Loucy (cell line): ENCODE data around the gene MCU.

ENCODE experiments used
- H2AFZ ChIP-seq: fragments of 200-600 bp; sonication (generic); 2 replicates; pipeline ENCODE4 v1.6.0; 2016; ENCODE audit warnings: antibody characterized with exemption, mild to moderate bottlenecking, low read length, moderate library complexity
- H3F3A ChIP-seq: fragments of 200-600 bp; 2 replicates; pipeline ENCODE4 v1.6.0; 2016; ENCODE audit warnings: antibody characterized with exemption, low read depth, mild to moderate bottlenecking
- H3K27me3 ChIP-seq: fragments of 200-600 bp; sonication (generic); 2 replicates; pipeline ENCODE4 v1.6.1; 2014; ENCODE audit warnings: low read length, mild to moderate bottlenecking; ENCODE audit not compliant: insufficient read depth, poor library complexity, severe bottlenecking
- H3K36me3 ChIP-seq: fragments of 200-600 bp; sonication (generic); 2 replicates; pipeline ENCODE4 v1.6.1; 2016; ENCODE audit warnings: low read length; ENCODE audit not compliant: insufficient read depth
- H3K4me1 ChIP-seq: fragments of 200-600 bp; sonication (generic); 2 replicates; pipeline ENCODE4 v1.5.1; 2014; ENCODE audit warnings: low read length, mild to moderate bottlenecking; ENCODE audit not compliant: insufficient read depth, poor library complexity, severe bottlenecking
- H3K4me2 ChIP-seq: fragments of 200-600 bp; sonication (generic); 2 replicates; pipeline ENCODE4 v1.6.0; 2014; ENCODE audit warnings: antibody characterized with exemption, low read length, low read depth, mild to moderate bottlenecking; ENCODE audit not compliant: poor library complexity, severe bottlenecking
- H3K4me3 ChIP-seq: fragments of 200-600 bp; sonication (generic); 2 replicates; pipeline ENCODE4 v1.5.1; 2014; ENCODE audit warnings: low read length, mild to moderate bottlenecking, mixed read lengths; ENCODE audit not compliant: poor library complexity, severe bottlenecking
- H3K79me2 ChIP-seq: fragments of 200-600 bp; sonication (generic); 2 replicates; pipeline ENCODE4 v1.6.1; 2014; ENCODE audit warnings: low read length; ENCODE audit not compliant: insufficient read depth
- H3K9ac ChIP-seq: fragments of 200-600 bp; sonication (generic); 2 replicates; pipeline ENCODE4 v1.6.0; 2014; ENCODE audit warnings: mild to moderate bottlenecking, low read depth, low read length, moderate library complexity; ENCODE audit not compliant: poor library complexity, severe bottlenecking
- H3K9me2 ChIP-seq: fragments of 200-600 bp; sonication (generic); replicated peaks from 2 replicates; pipeline ENCODE4 v1.6.1; 2016; ENCODE audit warnings: low read depth, low read length, mixed read lengths
- H3K9me3 ChIP-seq: fragments of 200-600 bp; sonication (generic); 2 replicates; pipeline ENCODE4 v1.6.1; 2014; ENCODE audit warnings: mild to moderate bottlenecking, antibody characterized with exemption, low read length, low read depth; ENCODE audit not compliant: insufficient read depth
- H4K20me1 ChIP-seq: fragments of 200-600 bp; sonication (generic); 2 replicates; pipeline ENCODE4 v1.6.0; 2014; ENCODE audit warnings: antibody characterized with exemption, low read length, mild to moderate bottlenecking; ENCODE audit not compliant: insufficient read depth, poor library complexity, severe bottlenecking
- CTCF ChIP-seq: fragments of 200-600 bp; sonication (generic); conservative IDR thresholded peaks from 2 replicates; pipeline ENCODE4 v1.5.1; 2014; ENCODE audit warnings: mild to moderate bottlenecking, antibody characterized with exemption, low read length
- EZH2phosphoT487 ChIP-seq: fragments of 200-600 bp; IDR thresholded peaks from 2 replicates; pipeline ENCODE4 v1.6.1; 2018; ENCODE audit warnings: antibody characterized with exemption, mild to moderate bottlenecking, moderate library complexity, borderline replicate concordance

Gene MCU

GRCh38 chr10:72772031-72772430, 80.1 kb downstream of the MCU start:
- Histone ChIP-seq H3K36me3 (no peaks in the 10 kb centered on the region), H4K20me1 (no peaks in the 10 kb centered on the region), H3F3A (no peaks in the 10 kb centered on the region), H3K4me2 (no peak overlapping the region), H3K4me3 (no peak overlapping the region), H3K79me2 (no peaks in the 10 kb centered on the region), H3K9me3 (peaks cover 15% of the 10 kb centered on the region; the same call in 1 of the 2 replicates), H3K4me1 (no peaks in the 10 kb centered on the region), H3K27me3 (no peaks in the 10 kb centered on the region), H3K9ac (no peak overlapping the region), H2AFZ (no peak overlapping the region), H3K9me2 (no peaks in the 10 kb centered on the region)
- TF ChIP-seq EZH2phosphoT487 (no peak), CTCF (no peak)

DNA sequence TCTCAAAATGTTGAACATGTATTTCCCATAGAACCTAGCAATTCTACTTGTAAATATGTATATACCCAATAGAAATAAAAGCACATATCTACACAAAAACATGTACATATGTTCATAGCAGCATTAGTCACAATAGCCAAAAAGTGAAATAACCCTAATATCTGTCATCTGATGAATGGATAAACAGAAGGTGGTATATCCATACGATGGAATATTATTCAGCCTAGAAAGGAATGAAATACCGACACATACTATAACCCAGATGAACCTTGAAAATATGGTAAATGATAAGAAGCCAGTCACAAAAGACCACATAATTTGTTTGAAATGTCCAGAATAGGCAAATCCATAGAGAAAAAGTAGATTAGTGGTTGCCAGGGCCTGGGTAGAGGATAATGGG, 87.9 kb downstream of the MCU start:
- H3F3A ChIP-seq: no peaks in the 10 kb centered on the region
- H2AFZ ChIP-seq: no peak overlapping the region
- no peaks in the 10 kb centered on the region for H3K9me2 ChIP-seq

DNA sequence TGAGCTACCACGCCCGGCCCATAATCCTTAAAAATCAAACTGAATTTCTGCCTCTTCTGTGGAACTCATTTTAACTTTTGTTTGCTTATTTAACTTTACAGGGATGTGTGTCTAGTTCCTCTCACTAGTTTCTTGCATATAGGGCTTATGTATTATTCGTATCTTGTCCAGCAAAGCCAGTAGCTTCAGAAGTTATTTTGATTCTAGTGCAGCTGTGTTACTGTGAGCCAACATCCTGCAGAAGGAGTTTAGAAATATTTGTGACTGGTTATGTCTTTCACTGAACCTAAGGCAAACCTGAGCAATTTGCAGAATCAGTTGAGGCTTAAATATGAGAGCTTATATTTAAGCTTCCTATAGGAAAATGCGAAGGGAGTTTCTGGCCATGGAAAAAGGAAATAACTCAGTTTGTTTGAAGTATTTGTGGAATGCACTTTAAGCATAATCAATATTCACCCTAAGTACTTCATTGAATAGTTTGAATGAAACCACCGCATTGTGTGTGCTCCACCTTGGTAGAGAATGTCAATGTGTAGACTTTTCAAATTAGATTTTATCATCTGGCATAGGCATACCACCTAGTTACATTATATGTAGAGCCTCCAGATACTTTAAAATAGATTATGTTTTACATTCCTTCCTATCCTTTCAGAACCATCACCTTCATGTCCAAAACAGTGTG, 90.8 kb downstream of the MCU start:
- Histone ChIP-seq H3K9me3 (no peaks in the 10 kb centered on the region), H3K27me3 (no peaks in the 10 kb centered on the region), H3K9me2 (no peaks in the 10 kb centered on the region), H2AFZ (no peak overlapping the region), H3K9ac (no peak overlapping the region), H3K4me1 (peaks cover 4% of the 10 kb centered on the region), H4K20me1 (peaks cover 4% of the 10 kb centered on the region), H3F3A (no peaks in the 10 kb centered on the region), H3K4me3 (no peak overlapping the region), H3K79me2 (no peaks in the 10 kb centered on the region; the same call in 1 of the 2 replicates), H3K36me3 (no peaks in the 10 kb centered on the region), H3K4me2 (no peak overlapping the region)
- TF ChIP-seq EZH2phosphoT487 (no peak), CTCF (no peak)

More for the DNA sequence above, 87.9 kb downstream of the MCU start:
- Histone ChIP-seq H3K9me3 (0 out of 2 replicates have a peak, but pooled peaks cover 2% of the 10 kb centered on the region), H3K4me3 (no peak overlapping the region), H3K79me2 (no peaks in the 10 kb centered on the region; the same call in 1 of the 2 replicates), H4K20me1 (peaks cover 1% of the 10 kb centered on the region), H3K27me3 (no peaks in the 10 kb centered on the region), H3K4me1 (peaks cover under 1% of the 10 kb centered on the region), H3K36me3 (no peaks in the 10 kb centered on the region), H3K4me2 (no peak overlapping the region), H3K9ac (no peak overlapping the region)
- TF ChIP-seq EZH2phosphoT487 (no peak), CTCF (no peak)
